SK-N-DZ (cell line): ENCODE results near the gene COL3A1. TPM values are rescaled to one million over a fixed set of nuclear protein-coding genes. Genes with fewer than 3 reads are reported as not detected.

ENCODE experiments used
- DNase-seq: peaks from one replicate; pipeline ENCODE4 v3.0.0-alpha.2; 2015; ENCODE audit warnings: low spot score
- polyA plus RNA-seq, 2 experiments: library from polyadenylated mRNA; depleted of rRNA; stranded (reverse); fragments of >200 nt; gene quantifications; 2 replicates each; pipeline ENCODE4 v1.2.3, GENCODE V29; 2014

Gene COL3A1
- polyA plus RNA-seq (2014; cell fraction: cytosol; rRNA removed): 9.8 and 11.2 TPM in 2 replicates
- 177 and 192 TPM in 2 replicates for polyA plus RNA-seq (2014; cell fraction: nucleus; rRNA removed)

DNA sequence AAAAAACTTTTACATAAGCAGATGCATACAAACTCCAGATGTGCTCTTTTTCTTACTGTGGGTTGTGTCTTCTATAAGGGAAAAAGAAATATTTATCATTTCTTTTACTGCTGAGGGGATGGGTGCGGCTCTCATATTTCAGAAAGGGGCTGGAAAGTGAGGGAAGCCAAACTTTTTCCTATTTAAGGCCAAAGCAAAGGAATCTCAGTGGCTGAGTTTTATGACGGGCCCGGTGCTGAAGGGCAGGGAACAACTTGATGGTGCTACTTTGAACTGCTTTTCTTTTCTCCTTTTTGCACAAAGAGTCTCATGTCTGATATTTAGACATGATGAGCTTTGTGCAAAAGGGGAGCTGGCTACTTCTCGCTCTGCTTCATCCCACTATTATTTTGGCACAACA, at the start of gene COL3A1:
Gene COL3A1 (plus strand): TSS at position 210 of the 400 bp plus-strand sequence. CDS start 117 bp downstream, at position 327.
- DNase-seq: no peak

DNA sequence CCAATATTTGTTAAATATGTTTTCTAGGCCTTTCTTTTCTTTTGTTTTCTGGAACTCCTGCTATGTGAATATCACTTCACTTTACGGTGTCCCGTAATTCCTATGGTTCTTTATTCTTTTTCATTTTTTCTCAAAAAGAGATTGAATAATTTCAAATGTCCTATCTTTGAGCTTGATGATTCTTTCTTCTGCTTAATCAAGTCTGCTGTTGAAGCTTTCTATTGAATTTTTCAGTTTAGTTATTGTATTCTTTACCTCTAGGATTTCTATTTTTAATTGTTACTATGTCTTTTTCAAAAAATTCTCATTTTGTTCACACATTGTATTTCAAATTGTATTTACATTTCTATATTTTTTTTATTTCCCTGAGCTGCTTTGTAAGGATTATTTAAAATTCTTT, 45.5 kb upstream of the COL3A1 start:
- no peak for DNase-seq

DNA sequence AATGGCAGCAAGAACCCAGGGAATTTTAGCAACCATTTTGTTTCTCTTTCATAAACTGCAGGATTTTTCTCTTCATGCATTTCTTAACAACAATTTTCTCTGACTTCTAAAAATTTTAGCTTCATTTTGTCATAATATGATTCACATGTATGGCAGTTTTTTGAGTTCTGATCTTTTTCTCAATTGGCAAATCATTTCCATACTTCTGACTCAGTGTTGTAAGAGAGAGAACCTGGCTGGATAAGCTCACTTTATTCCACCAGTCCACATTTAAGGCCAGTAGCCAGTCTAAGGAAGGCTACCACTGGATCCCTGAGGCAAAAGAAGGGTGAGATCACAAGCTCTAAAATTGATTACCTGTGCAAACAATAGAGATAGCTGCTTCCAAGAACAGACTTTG, 42.8 kb upstream of the COL3A1 start:
- no peak for DNase-seq

DNA sequence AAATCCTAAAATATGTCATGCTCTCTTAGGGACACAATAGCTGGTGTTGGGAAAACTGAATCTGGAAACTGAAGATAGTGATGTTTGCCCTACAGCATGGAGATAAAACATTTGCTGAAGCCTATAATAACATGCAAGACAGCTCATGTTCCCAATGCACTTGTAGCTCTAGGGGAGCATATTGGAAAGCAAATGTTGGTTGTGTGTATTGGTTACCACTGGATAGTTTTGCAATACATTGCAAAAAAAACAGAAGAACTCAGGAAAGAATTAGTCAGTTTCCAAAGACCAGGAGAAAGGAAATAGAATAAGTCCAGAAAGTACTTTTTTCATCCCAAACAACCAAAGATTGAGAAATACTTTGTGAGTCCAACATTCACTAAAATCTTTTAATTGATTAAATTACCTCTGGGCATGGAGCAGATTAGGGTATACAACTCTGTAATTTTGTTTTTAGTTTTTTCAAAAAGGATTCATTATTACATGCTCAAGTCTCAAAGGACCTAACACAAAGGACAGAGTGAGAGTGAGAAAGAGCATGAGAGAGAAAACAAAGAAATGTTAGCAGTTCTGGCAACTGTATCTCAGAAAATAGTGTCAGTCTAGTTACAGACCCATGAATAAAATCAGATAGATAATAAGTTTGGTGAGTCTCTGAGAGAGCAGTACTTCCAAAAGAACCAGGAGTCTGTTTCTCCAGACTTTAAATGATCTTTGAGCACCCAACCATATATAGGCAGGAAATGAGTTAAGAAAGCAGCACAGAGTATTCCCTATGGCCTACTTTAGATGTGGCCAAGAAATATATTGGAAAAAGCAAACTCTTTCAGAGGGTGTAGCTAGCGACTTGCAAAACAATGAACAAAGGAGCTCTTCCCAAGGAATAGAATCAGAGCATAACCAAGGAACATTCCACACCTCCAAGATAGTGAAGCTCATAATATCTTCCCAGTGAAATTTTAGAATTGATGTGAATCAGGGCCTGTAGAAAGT, 36.6 kb upstream of the COL3A1 start:
- no peak for DNase-seq

DNA sequence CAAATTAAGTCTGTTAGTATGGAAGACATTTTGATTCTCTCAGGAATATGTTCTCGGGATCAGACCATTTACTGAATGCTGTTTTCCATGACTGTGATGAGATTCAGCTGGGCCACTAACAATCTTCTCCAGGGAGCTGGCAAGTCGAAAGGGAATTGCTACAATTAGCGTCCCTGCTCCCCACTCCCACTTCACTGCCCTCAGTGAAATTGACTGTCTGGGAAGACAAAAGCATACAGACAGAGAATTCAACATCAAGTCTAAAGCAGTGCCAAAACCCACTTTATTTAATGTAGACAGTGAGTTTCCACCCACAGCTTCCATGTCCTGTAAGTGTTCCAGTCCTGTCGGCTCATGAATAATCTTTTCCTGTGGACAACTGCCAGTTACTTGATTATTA, 34.0 kb upstream of the COL3A1 start:
- DNase-seq: no peak

DNA sequence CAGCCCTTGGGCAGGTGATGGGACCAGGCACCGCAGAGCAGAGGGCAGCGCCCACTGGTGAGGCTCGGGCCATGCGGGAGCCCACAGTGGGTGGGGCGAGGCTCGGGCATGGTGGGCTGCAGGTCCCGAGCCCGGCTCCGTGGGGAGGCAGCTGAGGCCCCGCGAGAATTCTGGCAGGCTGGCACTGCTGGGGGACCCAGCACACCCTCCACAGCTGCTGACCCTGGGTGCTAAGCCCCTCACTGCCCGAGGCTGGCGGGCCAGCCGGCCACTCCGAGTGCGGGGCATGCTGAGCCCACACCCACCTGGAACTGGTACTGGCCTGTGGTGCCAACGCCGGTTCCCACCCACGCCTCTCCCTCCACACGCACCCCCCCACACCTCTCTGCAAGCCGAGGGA, 29.7 kb upstream of the COL3A1 start:
- no peak for DNase-seq

DNA sequence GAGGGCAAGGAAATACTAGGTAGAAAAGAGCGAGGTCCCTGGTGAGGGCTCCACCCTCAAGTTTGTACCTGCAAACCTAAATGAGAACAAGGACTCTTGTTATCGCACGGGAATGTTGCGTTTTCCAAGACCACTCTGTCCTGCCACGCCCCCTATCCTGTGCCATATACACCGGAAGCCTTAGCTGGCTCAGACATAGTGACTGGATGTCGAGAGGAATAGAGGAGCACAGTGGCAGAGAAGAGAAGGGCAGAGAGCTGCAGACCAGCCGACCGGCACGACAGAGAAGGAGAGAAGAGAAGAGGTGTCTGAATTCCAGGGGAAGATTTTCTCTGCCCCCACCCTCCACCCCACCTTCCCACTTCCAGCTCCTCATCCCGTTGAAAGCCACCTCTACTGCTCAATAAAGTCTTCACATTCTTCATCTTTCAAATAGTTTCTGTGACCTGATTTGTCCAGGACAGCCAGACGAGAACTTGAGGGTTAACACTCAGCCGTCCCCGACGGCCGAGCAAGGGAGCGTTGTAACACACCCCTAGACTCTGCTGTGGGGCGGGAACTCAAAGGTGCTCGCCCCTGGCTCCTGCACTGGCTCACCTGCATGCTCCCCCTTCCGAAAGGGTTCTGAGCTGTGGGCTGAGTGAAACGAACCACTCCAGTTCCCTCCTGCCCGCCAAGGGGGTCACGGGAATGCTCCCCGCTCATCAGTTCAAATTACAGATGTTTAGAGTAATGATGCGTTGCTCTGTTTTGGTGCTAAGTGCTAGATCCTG, 24.9 kb upstream of the COL3A1 start:
- DNase-seq: no peak

DNA sequence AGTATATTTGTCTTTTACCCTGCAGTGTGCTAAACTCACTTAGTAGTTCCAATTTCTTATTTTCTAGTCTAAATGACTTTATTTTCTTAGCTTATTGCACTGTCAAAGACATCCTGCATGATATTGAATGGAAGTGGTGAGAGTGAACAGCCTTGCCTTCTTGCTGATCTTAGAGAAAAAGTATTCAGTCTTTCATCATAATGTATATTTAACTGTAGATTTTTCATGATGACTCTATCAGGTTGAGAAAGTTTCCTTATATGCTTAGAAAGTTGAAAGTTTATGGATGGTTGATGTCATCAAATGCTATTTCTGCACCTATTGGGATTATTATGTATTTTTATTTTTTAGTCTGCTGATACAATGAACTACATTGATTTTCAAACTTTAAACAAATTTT, 21.3 kb upstream of the COL3A1 start:
- DNase-seq: no peak

DNA sequence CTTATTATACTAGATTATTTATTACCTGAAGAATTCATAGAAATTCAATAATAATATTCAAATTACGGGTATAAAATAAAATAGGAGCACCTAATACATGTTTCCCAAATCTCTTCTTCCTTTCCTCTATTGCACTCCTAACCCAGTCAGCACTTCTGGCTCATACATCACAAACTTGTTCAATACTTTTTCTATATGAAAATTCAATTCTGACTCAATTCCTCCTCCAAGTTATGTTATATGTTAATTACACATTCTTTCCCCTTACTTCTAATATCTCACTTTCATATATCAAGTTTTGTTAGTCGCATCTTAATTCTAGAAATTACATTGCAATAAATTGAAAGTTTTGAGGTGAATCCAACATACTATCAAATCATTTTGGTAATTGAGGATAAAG, 17.9 kb upstream of the COL3A1 start:
- no peak for DNase-seq

DNA sequence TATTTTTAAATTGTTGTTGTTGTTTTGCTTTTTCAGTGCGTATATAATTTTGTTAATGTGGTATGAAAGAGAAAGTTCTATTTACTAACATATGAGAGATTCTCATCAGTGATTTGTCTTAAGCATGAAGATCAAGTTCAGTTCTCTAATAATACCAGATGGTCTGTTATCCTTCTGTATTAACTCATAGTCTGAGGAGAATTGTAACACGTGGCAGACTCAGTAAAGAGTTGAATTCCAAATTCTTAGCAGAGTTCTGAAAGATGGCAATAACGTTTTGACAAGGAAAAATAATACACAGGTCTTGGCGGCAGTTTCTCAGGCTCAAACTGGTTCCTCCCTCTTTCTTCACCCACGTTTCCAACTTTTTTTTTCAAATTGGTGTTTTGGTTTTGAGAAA, 17.2 kb upstream of the COL3A1 start:
- no peak for DNase-seq

DNA sequence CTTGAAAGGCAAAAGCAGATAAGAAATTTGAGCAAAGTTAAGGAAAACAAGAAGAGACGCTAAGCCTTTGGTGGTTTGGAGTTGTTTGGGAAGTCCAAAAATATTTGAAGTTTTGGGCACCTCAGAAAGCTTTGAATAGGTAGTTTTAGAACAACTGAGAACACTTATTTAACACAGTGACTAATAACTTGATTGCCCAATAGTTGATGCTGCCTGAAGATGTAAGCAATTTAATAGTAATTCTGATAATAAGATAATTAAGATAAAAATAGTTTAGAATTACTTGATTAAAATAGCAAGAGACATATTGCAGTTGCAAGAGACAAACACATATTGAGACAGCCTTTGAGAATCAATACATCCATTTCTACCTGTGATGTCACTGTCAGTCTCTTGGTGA, 16.5 kb upstream of the COL3A1 start:
- DNase-seq: no peak

DNA sequence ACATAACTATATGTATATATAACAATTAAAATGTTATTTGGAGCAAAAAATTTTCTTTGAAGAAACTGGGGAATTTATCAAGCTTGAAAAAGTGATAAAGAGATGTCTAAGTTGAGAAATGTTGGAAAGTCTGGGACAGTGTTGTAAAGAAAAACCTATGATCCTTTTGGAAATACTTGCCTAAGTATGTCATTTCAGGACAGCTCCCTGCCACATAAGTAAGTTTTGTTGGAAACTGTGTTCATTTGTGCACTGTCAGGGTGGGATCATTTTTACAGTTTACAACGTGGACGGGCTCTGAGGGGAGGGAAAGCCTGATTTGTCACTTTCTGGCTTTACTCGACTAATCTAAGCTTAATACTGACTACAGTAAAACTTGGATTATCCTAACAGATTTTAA, 10.4 kb upstream of the COL3A1 start:
- DNase-seq: no peak

DNA sequence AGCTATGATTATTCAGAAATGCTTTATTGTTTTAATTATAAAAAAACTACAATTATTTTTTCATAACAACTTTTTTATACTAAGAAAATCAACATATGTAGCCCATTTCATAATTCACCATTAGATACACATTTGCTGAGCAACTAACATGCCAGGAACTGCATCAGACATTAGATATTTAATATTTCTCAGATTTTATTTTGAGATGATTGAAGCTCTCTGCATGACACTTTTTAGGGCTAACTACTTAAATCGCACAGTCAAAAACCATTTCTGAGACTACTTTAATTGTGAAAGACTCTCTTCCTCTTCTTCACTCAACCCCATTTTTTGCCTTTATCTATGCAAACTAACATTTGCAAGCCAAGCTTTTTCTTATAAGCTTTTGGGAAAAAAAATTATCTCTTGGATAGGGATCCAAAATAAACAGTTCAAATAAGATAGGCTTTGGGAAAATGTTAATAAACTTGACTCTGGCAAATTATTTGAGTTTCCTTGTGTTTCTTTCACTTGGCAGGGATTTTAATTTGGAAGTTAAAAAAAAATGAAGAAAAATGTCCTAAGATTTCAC, 9.1 kb upstream of the COL3A1 start:
- no peak for DNase-seq

DNA sequence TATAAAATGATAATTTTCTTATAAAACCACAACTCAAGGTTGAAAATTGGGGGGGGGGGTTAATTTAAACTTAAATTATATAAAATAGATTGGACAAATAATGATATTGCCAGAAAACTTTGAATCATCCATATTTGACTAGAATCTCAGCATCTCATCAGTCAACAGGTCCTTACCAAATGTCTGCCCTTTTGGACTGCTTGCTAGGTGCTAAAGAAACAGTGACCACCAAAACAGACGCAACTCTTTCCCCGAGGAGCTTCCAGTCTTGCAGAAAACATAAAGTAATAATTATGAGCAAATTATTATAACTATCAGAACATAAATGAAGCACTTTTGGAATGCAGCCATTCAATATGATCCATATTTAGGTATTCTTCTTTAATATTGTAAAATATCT, 8.6 kb upstream of the COL3A1 start:
- DNase-seq: no peak

DNA sequence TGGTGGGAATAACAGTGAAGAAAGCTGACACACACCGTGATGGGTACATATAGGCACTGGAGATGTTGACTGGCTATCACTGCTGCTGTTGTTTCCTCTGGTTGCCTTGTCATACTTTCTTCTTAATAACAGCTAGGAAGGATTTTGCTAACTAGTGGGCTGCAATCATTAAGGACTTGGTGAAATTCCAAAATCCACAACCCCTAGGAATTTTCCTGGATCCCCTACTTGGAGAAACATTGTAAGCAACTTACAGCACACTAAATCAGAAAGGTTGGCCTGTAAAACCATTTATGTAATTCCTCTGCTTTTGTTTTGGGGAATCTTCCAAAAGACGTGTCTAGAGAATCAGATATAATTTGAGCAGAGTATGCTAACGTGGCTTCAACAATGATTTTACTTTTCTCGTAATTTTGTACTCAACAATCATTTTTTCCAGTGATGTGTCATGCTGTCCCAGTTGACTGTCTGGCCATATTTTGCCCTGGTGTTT, 8.0 kb upstream of the COL3A1 start:
- no peak for DNase-seq

DNA sequence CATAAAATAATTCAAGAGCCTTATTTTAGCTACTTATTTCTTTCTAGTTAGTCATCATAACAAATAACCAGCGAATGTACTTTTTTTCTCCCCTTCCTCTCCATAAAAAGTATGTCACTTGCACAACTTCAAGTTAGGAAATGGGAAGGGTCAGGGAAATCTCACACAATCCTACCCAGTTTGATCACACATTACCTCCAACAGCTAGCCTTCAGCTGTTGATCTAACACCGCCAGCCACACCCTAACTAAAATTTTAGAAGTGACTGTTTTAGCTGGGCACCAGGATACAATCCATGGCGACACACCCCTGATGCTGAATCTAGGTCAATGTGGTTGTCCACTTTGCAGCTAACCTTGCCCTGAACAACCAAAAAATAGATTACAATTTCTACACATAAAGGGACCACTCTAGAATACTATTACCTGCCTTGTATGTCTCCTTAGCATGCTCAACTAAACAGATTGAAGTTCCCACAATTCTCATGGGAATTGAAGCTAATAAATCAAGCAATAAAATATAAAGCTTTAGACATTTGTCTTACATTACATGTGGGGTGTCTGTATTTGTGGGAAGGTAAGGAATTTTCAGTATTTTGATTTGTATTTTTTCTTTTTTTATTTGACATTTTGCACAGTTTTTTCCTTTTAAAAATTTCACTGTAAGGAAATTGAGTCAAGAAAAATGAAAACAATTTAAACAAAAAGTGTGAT, 7.3 kb upstream of the COL3A1 start:
- DNase-seq: no peak

DNA sequence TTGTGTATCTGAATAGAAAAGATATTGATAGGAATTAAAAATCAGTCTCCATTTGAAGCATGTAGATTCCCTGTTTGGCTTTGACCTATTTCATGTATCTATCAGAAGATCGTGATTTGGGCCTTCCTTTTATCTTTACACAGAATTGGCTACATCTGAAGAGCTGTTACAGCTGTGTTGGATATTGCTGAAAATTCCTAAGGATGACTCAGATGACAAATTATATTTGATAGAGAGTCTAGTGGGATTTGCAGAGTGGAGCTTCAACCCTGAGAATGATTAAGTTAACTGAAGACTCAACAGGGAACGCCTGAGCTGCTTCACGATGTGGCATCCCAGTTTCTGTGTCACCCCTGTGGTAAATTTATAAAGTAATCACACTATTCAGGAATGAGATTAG, 4.9 kb upstream of the COL3A1 start:
- no peak for DNase-seq

DNA sequence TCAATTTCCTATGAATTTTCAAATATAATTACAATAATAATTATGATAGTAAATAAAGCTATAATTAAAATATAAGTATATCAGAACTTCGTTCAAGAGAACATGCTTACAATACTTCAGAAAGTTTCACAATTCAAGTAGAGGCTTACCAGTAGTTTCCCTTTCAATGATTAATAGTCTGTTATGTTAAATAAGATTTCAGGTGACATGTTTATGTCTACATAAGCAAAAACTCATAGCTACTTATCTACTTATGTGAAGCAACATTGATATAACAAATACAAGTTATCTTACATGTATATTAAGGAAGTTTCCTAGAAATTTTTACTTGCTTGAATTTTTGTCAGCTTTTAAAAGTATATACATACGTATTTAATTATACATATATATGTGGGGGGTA, 4.5 kb upstream of the COL3A1 start:
- DNase-seq: no peak

DNA sequence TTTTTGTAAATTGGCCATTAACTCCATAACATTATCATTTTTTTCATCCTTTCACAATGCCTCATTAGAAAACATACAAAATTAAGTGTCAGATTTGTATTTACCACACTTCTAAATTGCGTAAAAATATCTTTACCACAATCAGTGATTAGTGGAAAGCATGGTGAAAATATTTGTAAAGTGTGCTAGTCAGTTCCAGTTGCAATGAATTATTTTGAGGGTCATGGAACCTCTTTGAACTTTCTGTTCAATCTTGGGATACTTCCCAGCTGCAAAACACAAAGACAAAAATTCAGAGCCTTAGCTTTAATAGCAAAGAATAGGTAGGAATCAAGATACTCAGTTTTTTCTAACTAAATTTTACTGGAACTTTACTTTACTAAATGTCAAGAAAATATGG, 4.0 kb upstream of the COL3A1 start:
- no peak for DNase-seq

DNA sequence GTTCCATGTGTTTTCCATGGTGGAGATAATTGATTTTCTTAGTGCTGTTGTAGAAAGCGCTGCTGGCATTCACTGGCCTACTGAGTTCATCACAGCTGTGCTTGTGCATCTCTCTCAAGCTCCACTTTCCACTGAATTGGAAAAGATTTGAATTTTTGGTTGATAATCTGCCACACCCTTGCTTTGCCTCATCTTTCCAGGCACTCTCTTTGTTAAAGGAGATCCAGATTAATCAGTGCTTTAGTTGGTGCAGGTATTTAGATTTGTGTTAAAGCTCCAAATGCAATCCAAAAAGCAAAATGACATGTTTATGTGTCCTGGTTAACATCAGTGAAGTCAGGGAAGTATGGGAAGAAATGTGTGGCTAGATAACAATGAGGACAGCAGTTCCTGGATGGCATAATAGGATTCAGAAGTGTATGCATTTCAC, 2.7 kb upstream of the COL3A1 start:
- peak; percentile 82 for DNase-seq

DNA sequence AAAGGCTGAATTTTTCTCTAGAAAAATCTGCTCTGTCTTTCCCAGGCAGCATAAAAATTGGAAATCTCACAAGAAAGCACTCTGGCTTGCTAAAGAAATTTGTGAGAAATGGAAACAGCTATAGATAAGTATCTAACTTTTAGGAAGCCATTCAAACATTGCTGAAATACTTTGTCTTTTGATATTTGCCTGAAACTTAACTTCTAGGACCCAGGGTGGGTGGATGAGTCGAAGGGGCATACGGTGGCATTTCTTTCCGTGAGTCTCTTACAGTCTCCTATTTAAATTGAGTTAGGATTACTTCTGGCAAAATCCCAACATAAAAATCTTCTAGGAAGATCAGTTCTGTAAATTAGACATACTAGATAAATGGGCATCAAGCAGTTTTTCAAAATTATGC, 532 bp upstream of the COL3A1 start:
- DNase-seq: no peak
